Measurements from ENCODE around the gene EPHA2. TPM values are rescaled to one million over a fixed set of nuclear protein-coding genes. Genes with fewer than 3 reads are reported as not detected.

EPHA2 gene
- total RNA-seq, 1 donor from 2014 or later = 28.3 TPM

DNA sequence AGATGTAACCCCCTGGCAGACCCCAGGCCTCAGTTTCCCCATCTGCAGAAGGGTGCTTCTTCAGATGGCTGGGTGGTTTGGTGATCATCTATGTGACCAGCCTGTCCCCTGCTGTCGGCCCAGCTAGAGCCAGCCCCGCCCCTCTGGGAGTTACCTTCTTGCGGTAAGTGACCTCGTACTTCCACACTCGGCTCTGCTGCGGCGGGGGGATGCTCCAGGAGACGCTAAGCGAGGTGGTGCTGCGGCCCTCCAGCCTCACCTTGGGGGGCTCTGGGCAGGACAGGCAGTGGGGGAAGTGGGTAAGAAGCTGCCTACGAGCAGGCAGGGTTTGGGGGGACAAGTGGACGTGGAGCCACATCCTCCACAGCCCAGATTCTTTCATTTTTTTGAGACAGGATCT is 20.4 kb downstream of the EPHA2 start:
- H3K36me3 Mint-ChIP-seq (ENCODE audit: insufficient read depth) = peaks cover 16% of the 10 kb centered on the region
- TF ChIP-seq, protein P1, sequence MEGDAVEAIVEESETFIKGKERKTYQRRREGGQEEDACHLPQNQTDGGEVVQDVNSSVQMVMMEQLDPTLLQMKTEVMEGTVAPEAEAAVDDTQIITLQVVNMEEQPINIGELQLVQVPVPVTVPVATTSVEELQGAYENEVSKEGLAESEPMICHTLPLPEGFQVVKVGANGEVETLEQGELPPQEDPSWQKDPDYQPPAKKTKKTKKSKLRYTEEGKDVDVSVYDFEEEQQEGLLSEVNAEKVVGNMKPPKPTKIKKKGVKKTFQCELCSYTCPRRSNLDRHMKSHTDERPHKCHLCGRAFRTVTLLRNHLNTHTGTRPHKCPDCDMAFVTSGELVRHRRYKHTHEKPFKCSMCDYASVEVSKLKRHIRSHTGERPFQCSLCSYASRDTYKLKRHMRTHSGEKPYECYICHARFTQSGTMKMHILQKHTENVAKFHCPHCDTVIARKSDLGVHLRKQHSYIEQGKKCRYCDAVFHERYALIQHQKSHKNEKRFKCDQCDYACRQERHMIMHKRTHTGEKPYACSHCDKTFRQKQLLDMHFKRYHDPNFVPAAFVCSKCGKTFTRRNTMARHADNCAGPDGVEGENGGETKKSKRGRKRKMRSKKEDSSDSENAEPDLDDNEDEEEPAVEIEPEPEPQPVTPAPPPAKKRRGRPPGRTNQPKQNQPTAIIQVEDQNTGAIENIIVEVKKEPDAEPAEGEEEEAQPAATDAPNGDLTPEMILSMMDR (IDR thresholded peaks at IDR 0.05; ENCODE audit: unreplicated experiment) = no peak

DNA sequence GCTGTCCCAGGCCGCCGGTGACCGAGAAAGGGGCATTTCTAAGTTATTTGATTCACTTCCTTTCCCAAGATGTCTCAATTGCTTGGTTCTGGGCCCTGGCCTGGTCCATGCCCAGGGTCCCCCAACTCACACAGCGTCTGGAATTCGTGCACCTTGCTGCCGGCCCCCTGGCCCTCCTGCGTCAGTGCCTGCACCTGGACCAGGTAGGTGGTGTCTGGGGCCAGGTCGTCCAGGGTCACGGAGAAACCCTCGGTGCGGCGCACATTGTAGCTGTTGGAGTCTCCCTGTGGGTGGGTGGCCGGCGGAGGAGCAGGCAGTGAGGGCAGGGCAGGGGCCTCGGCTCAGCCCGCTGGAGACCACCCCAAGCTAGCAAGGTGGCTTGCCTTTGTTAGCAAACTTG is 21.0 kb downstream of the EPHA2 start:
- TF ChIP-seq, protein P1 (IDR thresholded peaks at IDR 0.05; ENCODE audit: unreplicated experiment) = no peak
- no peak overlapping the region for H3K27ac Mint-ChIP-seq
- no peak overlapping the region for H3K4me3 Mint-ChIP-seq (ENCODE audit: low read depth)
- no peak for DNase-seq (ENCODE audit: low spot score, unreplicated experiment)
- peaks cover 19% of the 10 kb centered on the region for H3K36me3 Mint-ChIP-seq (ENCODE audit: insufficient read depth)
- H3K27me3 Mint-ChIP-seq = no peaks in the 10 kb centered on the region
- H3K9me3 Mint-ChIP-seq (ENCODE audit: low read depth) = no peaks in the 10 kb centered on the region
- peaks cover 4% of the 10 kb centered on the region for H3K4me1 Mint-ChIP-seq (ENCODE audit: low read depth)

More for the DNA sequence above, 20.4 kb downstream of the EPHA2 start:
- Mint-ChIP-seq H3K27ac (no peak overlapping the region), H3K4me1 (ENCODE audit: low read depth) (peaks cover 4% of the 10 kb centered on the region), H3K27me3 (no peaks in the 10 kb centered on the region), H3K9me3 (ENCODE audit: low read depth) (no peaks in the 10 kb centered on the region), H3K4me3 (ENCODE audit: low read depth) (no peak overlapping the region)
- DNase-seq (ENCODE audit: low spot score, unreplicated experiment) = no peak

DNA sequence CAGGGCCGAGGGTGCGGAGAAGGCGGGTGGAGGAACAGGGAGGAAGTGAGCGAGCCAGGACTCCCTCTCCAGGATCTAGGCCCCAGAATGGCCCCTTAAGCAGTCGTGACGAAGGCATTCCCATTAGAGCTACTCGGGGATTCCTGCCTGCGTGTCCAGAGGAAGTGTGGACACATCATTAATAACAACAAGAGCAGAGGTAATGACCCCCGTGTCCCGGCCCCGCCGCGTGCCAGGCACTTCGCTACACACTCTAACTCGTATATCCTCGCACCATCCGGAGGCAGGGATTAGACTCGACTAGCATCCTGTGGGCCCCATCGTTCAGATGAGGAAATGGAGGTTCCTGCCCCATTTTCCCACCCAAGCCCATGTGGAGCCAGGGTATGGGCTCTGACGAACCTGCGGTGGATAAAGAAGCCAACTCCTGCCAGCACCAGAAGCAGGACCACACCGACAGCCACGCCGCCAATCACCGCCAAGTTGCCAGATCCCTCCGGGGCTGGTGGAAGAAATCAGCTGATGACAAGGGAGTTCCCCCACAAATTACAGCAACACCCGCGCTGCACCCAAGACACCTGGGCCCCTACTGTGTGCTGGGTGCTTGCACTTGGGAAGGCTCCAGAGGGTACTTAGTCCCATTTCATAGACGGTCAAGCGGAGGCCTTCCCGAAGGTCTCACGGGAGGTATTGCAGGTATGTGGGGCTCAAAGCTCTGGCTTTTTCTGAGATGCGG is 21.6 kb downstream of the EPHA2 start:
- Mint-ChIP-seq H3K4me1 (ENCODE audit: low read depth) (peaks cover under 1% of the 10 kb centered on the region), H3K4me3 (ENCODE audit: low read depth) (no peak overlapping the region), H3K36me3 (ENCODE audit: insufficient read depth) (peaks cover 20% of the 10 kb centered on the region), H3K27me3 (no peaks in the 10 kb centered on the region), H3K27ac (no peak overlapping the region), H3K9me3 (ENCODE audit: low read depth) (no peaks in the 10 kb centered on the region)
- DNase-seq (ENCODE audit: low spot score, unreplicated experiment) = no peak
- TF ChIP-seq, protein P1 (IDR thresholded peaks at IDR 0.05; ENCODE audit: unreplicated experiment) = no peak

DNA sequence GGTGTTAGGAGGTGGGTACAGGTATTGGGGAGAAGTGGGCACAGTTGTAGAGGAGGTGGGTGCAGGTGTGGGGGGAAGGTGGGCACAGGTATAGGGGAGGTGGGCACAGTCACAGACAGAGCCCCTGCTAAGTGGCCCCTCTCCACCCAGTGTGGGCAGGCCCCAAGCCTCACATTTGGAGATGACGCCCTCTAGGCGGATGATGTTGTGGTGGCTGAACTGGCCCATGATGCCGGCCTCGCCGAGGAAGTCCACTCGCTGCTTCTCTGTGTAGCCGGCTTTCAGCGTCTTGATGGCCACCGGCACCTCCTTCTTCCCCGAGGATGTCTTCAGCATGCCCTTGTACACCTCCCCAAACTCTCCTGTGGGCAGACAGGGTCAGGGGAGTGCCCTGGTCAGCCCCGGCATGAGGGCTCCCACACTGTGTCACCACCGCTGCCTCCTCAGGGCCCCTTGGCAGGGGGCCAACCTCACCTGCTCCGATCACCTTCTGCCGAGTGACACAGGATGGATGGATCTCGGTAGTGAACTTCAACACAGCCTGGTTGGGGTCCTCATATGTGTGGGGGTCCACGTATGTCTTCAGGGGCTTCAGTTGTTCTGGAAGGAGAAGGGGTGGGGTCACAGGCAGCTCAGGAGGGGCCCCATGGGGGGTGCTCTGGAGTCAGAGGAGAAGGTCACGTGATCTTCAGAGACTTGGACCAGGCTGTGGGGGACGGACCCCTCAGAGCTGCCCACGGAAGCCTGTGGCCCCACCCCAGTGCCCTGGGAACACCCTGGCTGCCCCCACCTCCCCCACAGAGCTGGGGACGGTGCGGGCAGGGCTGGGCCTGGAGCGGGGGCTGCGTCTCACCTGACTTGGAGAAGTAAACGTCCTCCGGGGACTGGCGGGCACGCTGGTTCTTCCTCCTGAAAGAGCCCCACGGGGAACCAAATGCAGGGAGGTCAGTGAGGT is 22.6 kb downstream of the EPHA2 start:
- H3K36me3 Mint-ChIP-seq (ENCODE audit: insufficient read depth) = peaks cover 18% of the 10 kb centered on the region

DNA sequence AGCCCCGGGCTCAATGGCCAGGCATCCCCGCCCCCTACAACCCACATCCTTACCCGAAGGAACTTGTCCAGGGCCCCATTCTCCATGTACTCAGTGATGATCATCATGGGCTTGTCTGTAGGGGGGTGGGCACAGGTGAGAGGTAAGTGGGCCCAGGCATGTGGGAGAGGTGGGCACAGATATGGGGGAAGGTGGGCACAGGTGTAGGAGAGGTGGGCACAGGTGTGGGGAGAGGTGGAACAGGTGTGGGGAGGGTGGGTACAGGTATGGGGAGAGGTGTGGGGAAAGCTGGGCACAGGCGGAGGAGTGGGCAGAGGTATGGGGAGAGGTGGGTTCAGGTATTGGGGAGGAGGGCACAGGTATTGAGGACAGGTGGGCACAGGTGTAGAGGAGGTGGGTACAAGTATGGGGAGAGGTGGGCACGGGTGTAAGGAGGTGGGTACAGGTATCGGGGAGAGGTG is 23.5 kb downstream of the EPHA2 start:
- H3K27me3 Mint-ChIP-seq = no peaks in the 10 kb centered on the region
- H3K9me3 Mint-ChIP-seq (ENCODE audit: low read depth) = no peaks in the 10 kb centered on the region
- no peaks in the 10 kb centered on the region for H3K4me1 Mint-ChIP-seq (ENCODE audit: low read depth)
- no peak overlapping the region for H3K4me3 Mint-ChIP-seq (ENCODE audit: low read depth)
- TF ChIP-seq, protein P1 (IDR thresholded peaks at IDR 0.05; ENCODE audit: unreplicated experiment) = no peak
- no peak for DNase-seq (ENCODE audit: low spot score, unreplicated experiment)
- no peak overlapping the region for H3K27ac Mint-ChIP-seq
- peaks cover 19% of the 10 kb centered on the region for H3K36me3 Mint-ChIP-seq (ENCODE audit: insufficient read depth)

More for the DNA sequence above, 22.6 kb downstream of the EPHA2 start:
- no peak for DNase-seq (ENCODE audit: low spot score, unreplicated experiment)
- Mint-ChIP-seq H3K27ac (no peak overlapping the region), H3K27me3 (no peaks in the 10 kb centered on the region), H3K9me3 (ENCODE audit: low read depth) (no peaks in the 10 kb centered on the region), H3K4me3 (ENCODE audit: low read depth) (no peak overlapping the region), H3K4me1 (ENCODE audit: low read depth) (no peaks in the 10 kb centered on the region)
- TF ChIP-seq, protein P1 (IDR thresholded peaks at IDR 0.05; ENCODE audit: unreplicated experiment) = no peak

Data from progenitor cell of endocrine pancreas (in vitro differentiated cells).